ENCODE data around the gene GPR157. TPM values are rescaled to one million over a fixed set of nuclear protein-coding genes. Genes with fewer than 3 reads are reported as not detected.

Gene GPR157
- total RNA-seq, 4 donors from 2014 or later = 2.8 to 4.4 (median 4.0) TPM

- H3K27me3 ChIP-seq = no peaks in the 10 kb centered on the region
- 92 to 95% methylated on average over 5 to 7 of the region's 22 CpGs for WGBS, 2 donors (ENCODE audit: low coverage in 1 of 2)
- H3K4me3 ChIP-seq = no peak overlapping the region
- peaks cover 0 to 3% (median 0%) of the 10 kb centered on the region in 3 donors for H3K4me1 ChIP-seq
- peaks cover 0 to 16% of the 10 kb centered on the region in 2 donors for H3K36me3 ChIP-seq
- no peaks in the 10 kb centered on the region for H3K9me3 ChIP-seq
- TF ChIP-seq POLR2A (IDR thresholded peaks at IDR 0.05) (no peak), POLR2AphosphoS5 (IDR thresholded peaks at IDR 0.05) (no peak), EP300 (IDR thresholded peaks at IDR 0.05) (no peak)
- TF ChIP-seq, protein P1, sequence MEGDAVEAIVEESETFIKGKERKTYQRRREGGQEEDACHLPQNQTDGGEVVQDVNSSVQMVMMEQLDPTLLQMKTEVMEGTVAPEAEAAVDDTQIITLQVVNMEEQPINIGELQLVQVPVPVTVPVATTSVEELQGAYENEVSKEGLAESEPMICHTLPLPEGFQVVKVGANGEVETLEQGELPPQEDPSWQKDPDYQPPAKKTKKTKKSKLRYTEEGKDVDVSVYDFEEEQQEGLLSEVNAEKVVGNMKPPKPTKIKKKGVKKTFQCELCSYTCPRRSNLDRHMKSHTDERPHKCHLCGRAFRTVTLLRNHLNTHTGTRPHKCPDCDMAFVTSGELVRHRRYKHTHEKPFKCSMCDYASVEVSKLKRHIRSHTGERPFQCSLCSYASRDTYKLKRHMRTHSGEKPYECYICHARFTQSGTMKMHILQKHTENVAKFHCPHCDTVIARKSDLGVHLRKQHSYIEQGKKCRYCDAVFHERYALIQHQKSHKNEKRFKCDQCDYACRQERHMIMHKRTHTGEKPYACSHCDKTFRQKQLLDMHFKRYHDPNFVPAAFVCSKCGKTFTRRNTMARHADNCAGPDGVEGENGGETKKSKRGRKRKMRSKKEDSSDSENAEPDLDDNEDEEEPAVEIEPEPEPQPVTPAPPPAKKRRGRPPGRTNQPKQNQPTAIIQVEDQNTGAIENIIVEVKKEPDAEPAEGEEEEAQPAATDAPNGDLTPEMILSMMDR (IDR thresholded peaks at IDR 0.05) = no peak
- no peak overlapping the region for H3K27ac ChIP-seq
- no peak for ATAC-seq
Measured at GRCh38 chr1:9121496-9122409, 7.1 kb downstream of the GPR157 start.

DNA sequence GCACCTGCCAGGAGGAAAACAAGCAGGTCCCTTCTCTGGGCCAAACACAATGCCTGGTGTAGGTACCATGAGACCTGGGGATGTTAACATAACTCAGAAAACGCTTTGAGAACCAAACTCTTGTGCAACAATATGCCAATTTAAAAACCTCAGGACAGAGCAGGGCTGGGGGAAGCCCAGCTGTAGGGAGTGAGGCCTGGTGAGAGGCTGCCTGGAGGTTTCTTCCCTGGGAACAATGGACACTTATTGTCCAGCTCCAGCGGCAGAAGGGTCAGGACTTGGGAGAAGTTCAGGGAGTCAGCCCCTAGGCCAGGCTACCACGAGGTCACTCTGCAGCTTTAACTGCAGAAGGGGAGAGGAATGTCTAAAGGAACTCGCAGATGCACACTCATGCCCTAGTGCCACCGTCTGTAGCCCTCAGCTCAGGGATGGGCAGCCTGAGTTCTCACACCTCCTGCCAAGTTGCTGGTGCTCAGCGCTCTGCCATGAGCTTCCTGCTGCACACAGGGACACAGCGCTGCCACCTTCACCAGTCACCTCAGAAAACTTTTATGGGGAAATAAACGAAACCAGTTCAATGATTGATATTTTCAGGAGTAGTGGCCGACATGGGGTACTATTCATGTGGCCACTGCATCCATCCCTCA, 8.5 kb downstream of the GPR157 start:
- Histone ChIP-seq H3K27ac (no peak overlapping the region), H3K27me3 (no peaks in the 10 kb centered on the region), H3K36me3 (peaks cover 0 to 16% of the 10 kb centered on the region in 2 donors), H3K4me3 (no peak overlapping the region), H3K9me3 (no peaks in the 10 kb centered on the region), H3K4me1 (no peaks in the 10 kb centered on the region)
- TF ChIP-seq, protein P1 (IDR thresholded peaks at IDR 0.05) = no peak
- TF ChIP-seq POLR2A (IDR thresholded peaks at IDR 0.05) (no peak), EP300 (IDR thresholded peaks at IDR 0.05) (no peak), POLR2AphosphoS5 (IDR thresholded peaks at IDR 0.05) (no peak)
- WGBS, 2 donors (ENCODE audit: low coverage in 1 of 2) = 60 to 80% methylated on average over 1 to 2 of the region's 9 CpGs
- ATAC-seq = no peak

GRCh38 chr1:9119745-9120144, 9.2 kb downstream of the GPR157 start:
- 90% methylated on average over 4 of the region's 9 CpGs; no CpG with 5 or more reads in 1 of the 2 donors for WGBS, 2 donors (ENCODE audit: low coverage in 1 of 2)
- no peaks in the 10 kb centered on the region for H3K9me3 ChIP-seq
- no peak for TF ChIP-seq EP300 (IDR thresholded peaks at IDR 0.05)
- TF ChIP-seq, protein P1 (IDR thresholded peaks at IDR 0.05) = no peak
- TF ChIP-seq POLR2AphosphoS5 (IDR thresholded peaks at IDR 0.05) = no peak
- TF ChIP-seq POLR2A (IDR thresholded peaks at IDR 0.05) = no peak
- no peak overlapping the region for H3K27ac ChIP-seq
- H3K27me3 ChIP-seq = no peaks in the 10 kb centered on the region
- no peaks in the 10 kb centered on the region for H3K4me1 ChIP-seq
- H3K4me3 ChIP-seq = no peak overlapping the region
- no peak for ATAC-seq
- H3K36me3 ChIP-seq = peaks cover 0 to 16% of the 10 kb centered on the region in 2 donors

DNA sequence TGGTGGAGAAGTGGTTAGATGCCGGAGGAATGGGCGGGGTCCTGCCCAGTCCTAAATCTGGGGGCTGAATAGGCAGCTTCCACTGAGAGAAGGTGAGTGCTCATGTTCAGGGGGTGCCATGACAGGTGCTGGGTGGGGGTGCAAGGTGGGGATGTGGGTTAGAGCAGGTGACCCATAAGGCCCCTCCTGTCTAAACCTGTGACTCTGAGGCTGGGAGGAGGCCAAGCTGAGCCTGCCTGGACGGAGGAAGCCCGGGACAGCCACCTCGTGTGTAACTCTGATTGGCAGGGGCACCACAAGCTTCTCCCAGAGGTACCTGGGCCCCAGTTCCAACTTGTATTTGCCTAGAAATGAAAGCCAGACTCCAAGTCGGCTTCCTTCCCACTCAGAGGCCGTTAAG, 10.7 kb downstream of the GPR157 start:
- TF ChIP-seq POLR2A (IDR thresholded peaks at IDR 0.05) (no peak), EP300 (IDR thresholded peaks at IDR 0.05) (no peak), POLR2AphosphoS5 (IDR thresholded peaks at IDR 0.05) (no peak)
- TF ChIP-seq, protein P1 (IDR thresholded peaks at IDR 0.05) = no peak
- Histone ChIP-seq H3K4me3 (no peak overlapping the region), H3K4me1 (no peaks in the 10 kb centered on the region), H3K27me3 (no peaks in the 10 kb centered on the region), H3K27ac (no peak overlapping the region), H3K9me3 (no peaks in the 10 kb centered on the region), H3K36me3 (peaks cover 0 to 16% of the 10 kb centered on the region in 2 donors)
- ATAC-seq = no peak
- 78 to 88% methylated on average over 4 to 5 of the region's 7 CpGs for WGBS, 2 donors (ENCODE audit: low coverage in 1 of 2)
